ENCODE results near the gene SPCS3. TPM values are rescaled to one million over a fixed set of nuclear protein-coding genes. Genes with fewer than 3 reads are reported as not detected.
"Not testable (repeated sequence)": the region's sequence is repeated elsewhere in the genome, so short reads cannot be mapped to it uniquely, and the experiment has no call there.

The SPCS3 gene
- total RNA-seq, 4 donors from 2014 or later, result 129 to 149 (median 136) TPM

DNA sequence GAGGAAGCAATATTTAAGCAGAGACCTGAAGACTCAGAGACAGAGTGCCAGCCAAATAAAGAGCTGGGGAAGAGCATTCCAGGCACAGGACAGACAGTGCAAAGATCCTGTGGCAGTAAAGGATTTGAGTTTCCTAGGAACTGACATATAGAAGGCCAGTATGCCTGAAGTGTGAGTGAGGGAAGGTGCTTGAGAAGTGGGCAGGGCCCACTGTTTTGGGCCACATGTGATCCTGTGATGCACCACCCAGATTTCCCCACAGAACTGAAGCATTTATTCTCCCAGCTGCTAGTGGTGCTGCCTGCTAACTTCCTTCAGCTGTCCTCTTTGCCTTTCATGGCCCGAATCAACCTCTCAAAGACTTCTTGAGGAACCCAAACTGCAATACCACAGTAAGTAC, 26.8 kb upstream of the SPCS3 start:
- Histone ChIP-seq H3K27ac (no peak overlapping the region), H3K36me3 (no peaks in the 10 kb centered on the region), H3K4me1 (no peaks in the 10 kb centered on the region), H3K4me3 (replicated peaks in 1 of 3) (no peak overlapping the region), H3K27me3 (no peaks in the 10 kb centered on the region), H3K9me3 (no peaks in the 10 kb centered on the region)
- intact Hi-C loops (cut with DNase I), result no loop called here
- DNase-seq, result no peak
- TF ChIP-seq POLR2A (IDR thresholded peaks at IDR 0.05), result no peak
- TF ChIP-seq, protein P1, sequence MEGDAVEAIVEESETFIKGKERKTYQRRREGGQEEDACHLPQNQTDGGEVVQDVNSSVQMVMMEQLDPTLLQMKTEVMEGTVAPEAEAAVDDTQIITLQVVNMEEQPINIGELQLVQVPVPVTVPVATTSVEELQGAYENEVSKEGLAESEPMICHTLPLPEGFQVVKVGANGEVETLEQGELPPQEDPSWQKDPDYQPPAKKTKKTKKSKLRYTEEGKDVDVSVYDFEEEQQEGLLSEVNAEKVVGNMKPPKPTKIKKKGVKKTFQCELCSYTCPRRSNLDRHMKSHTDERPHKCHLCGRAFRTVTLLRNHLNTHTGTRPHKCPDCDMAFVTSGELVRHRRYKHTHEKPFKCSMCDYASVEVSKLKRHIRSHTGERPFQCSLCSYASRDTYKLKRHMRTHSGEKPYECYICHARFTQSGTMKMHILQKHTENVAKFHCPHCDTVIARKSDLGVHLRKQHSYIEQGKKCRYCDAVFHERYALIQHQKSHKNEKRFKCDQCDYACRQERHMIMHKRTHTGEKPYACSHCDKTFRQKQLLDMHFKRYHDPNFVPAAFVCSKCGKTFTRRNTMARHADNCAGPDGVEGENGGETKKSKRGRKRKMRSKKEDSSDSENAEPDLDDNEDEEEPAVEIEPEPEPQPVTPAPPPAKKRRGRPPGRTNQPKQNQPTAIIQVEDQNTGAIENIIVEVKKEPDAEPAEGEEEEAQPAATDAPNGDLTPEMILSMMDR (IDR thresholded peaks at IDR 0.05), result no peak
- WGBS, 2 donors, result 87 to 90% methylated on average over 1 of the region's 1 CpG

DNA sequence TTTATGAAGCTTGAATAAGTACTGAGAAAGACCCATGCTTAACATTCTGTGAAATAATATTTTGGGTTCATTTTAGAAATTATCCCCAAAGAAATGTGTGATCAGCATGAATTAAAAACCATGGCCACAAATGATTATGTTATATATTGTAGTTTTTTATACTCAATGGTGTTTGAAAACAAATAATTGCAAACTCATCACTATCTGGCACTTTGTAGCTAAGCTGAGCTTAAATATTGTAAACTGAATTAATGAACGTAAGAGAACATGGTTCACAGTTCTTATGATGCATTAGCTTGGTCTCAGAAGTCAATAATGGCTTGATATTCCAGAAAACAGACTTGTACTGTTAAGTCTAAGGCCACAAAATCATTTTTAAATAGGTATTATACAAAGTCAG, 26.1 kb upstream of the SPCS3 start:
- intact Hi-C loops (cut with DNase I), result no loop called here
- no peak overlapping the region for H3K4me3 ChIP-seq (replicated peaks in 1 of 3)
- no peaks in the 10 kb centered on the region for H3K9me3 ChIP-seq
- no peak for DNase-seq
- H3K27ac ChIP-seq, result no peak overlapping the region
- WGBS, 2 donors, result 90 to 94% methylated on average over 1 of the region's 1 CpG
- H3K4me1 ChIP-seq, result no peaks in the 10 kb centered on the region
- TF ChIP-seq POLR2A (IDR thresholded peaks at IDR 0.05), result no peak
- TF ChIP-seq, protein P1 (IDR thresholded peaks at IDR 0.05), result no peak
- H3K27me3 ChIP-seq, result no peaks in the 10 kb centered on the region
- H3K36me3 ChIP-seq, result no peaks in the 10 kb centered on the region

GRCh38 chr4:176295907-176296306, 23.9 kb upstream of the SPCS3 start:
- H3K4me3 ChIP-seq (replicated peaks in 1 of 3); H3K4me1 ChIP-seq; H3K9me3 ChIP-seq; intact Hi-C loops (cut with DNase I); H3K27ac ChIP-seq; H3K27me3 ChIP-seq; H3K36me3 ChIP-seq; DNase-seq: not testable (repeated sequence)
- 42 to 60% methylated on average over 5 of the region's 5 CpGs for WGBS, 2 donors

GRCh38 chr4:176298664-176299063, 21.1 kb upstream of the SPCS3 start:
- Histone ChIP-seq H3K36me3 (no peaks in the 10 kb centered on the region), H3K27me3 (no peaks in the 10 kb centered on the region), H3K4me1 (no peaks in the 10 kb centered on the region), H3K4me3 (replicated peaks in 1 of 3) (no peak overlapping the region), H3K27ac (no peak overlapping the region), H3K9me3 (no peaks in the 10 kb centered on the region)
- intact Hi-C loops (cut with DNase I), result no loop called here
- no peak for TF ChIP-seq POLR2A (IDR thresholded peaks at IDR 0.05)
- TF ChIP-seq, protein P1 (IDR thresholded peaks at IDR 0.05), result no peak
- DNase-seq, result no peak
- WGBS, 2 donors, result 63 to 73% methylated on average over 6 of the region's 6 CpGs

GRCh38 chr4:176300036-176300435, 19.7 kb upstream of the SPCS3 start:
- Histone ChIP-seq H3K4me1 (no peaks in the 10 kb centered on the region), H3K36me3 (no peaks in the 10 kb centered on the region), H3K27me3 (no peaks in the 10 kb centered on the region), H3K9me3 (no peaks in the 10 kb centered on the region), H3K4me3 (replicated peaks in 1 of 3) (no peak overlapping the region), H3K27ac (no peak overlapping the region)
- intact Hi-C loops (cut with DNase I), result no loop called here
- TF ChIP-seq, protein P1 (IDR thresholded peaks at IDR 0.05), result no peak
- no peak for TF ChIP-seq POLR2A (IDR thresholded peaks at IDR 0.05)
- no peak for DNase-seq
- 91 to 92% methylated on average over 7 to 8 of the region's 9 CpGs for WGBS, 2 donors

DNA sequence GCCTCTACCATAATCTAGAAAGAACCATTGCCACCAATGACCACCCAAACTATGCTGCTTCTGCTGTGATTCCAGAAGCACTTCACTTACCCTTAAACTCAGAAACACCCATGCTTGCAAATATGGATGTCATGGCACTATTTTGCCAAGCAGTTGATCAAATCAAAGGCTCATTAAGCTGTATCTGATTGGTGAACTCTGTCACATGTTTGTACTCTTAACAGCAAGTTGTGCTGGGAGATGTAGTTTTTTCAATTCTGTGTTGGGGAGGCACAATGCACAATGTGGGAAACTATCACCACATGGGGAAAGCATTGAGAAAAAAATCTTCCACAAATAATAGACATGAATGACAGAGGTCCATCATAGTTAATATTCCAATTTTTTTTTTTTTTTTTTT, 19.2 kb upstream of the SPCS3 start:
- intact Hi-C loops (cut with DNase I), result no loop called here

More for the DNA sequence above, 19.2 kb upstream of the SPCS3 start:
- Histone ChIP-seq H3K4me3 (replicated peaks in 1 of 3) (no peak overlapping the region), H3K36me3 (no peaks in the 10 kb centered on the region), H3K27me3 (no peaks in the 10 kb centered on the region), H3K9me3 (no peaks in the 10 kb centered on the region), H3K4me1 (no peaks in the 10 kb centered on the region), H3K27ac (no peak overlapping the region)
- DNase-seq, result no peak
- TF ChIP-seq, protein P1 (IDR thresholded peaks at IDR 0.05), result no peak
- TF ChIP-seq POLR2A (IDR thresholded peaks at IDR 0.05), result no peak

Measured in thyroid gland (tissue), 4 donors.